GM12801 (cell line): Measurements from ENCODE around the gene OR12D3.

Source experiments
- TF ChIP-seq, protein P1 (sequence below): IDR thresholded peaks from one replicate; pipeline ENCODE4 v1.5.1; 2011; ENCODE audit warnings: control low read depth; ENCODE audit not compliant: insufficient read length; ENCODE audit errors: extremely low read depth

Gene OR12D3

GRCh38 chr6:29325777-29326176 is 49.3 kb downstream of the OR12D3 start:
- TF ChIP-seq, protein P1, sequence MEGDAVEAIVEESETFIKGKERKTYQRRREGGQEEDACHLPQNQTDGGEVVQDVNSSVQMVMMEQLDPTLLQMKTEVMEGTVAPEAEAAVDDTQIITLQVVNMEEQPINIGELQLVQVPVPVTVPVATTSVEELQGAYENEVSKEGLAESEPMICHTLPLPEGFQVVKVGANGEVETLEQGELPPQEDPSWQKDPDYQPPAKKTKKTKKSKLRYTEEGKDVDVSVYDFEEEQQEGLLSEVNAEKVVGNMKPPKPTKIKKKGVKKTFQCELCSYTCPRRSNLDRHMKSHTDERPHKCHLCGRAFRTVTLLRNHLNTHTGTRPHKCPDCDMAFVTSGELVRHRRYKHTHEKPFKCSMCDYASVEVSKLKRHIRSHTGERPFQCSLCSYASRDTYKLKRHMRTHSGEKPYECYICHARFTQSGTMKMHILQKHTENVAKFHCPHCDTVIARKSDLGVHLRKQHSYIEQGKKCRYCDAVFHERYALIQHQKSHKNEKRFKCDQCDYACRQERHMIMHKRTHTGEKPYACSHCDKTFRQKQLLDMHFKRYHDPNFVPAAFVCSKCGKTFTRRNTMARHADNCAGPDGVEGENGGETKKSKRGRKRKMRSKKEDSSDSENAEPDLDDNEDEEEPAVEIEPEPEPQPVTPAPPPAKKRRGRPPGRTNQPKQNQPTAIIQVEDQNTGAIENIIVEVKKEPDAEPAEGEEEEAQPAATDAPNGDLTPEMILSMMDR, result no peak
